Brain microvascular endothelial cell (primary cell): ENCODE results near the gene CARHSP1.
"Not testable (repeated sequence)": the region's sequence is repeated elsewhere in the genome, so short reads cannot be mapped to it uniquely, and the experiment has no call there.

Source experiments
- DNase-seq: peaks from one replicate; pipeline ENCODE4 v3.0.0-alpha.2; 2020
- H3K27ac ChIP-seq: fragments of 250-450 bp; sonication (Bioruptor Pico); 2 replicates; pipeline ENCODE4 v1.5.1; 2020; ENCODE audit warnings: mild to moderate bottlenecking, moderate library complexity
- H3K27me3 ChIP-seq: fragments of 250-450 bp; sonication (Bioruptor Pico); replicated peaks from 2 replicates; pipeline ENCODE4 v1.5.1; 2020; ENCODE audit warnings: mild to moderate bottlenecking
- H3K36me3 ChIP-seq: fragments of 250-450 bp; sonication (Bioruptor Pico); replicated peaks from 2 replicates; pipeline ENCODE4 v1.5.1; 2020; ENCODE audit warnings: mild to moderate bottlenecking
- H3K4me3 ChIP-seq: 2 replicates; pipeline ENCODE4 v1.5.1; 2011; ENCODE audit warnings: low read depth, mild to moderate bottlenecking, control low read depth, low read length, moderate library complexity
- CTCF ChIP-seq: IDR thresholded peaks from 2 replicates; pipeline ENCODE4 v1.5.1; 2011; ENCODE audit warnings: low read depth, mild to moderate bottlenecking, moderate library complexity, low read length, control low read depth, inconsistent platforms; ENCODE audit errors: missing control alignments
- in situ Hi-C: cut with HindIII; loops from 2 replicates; pipeline ENCODE4 v1.10.0; 2017; ENCODE audit warnings: low sequenced_read_pairs, low pct_ligation_motif_present

CARHSP1 gene

DNA sequence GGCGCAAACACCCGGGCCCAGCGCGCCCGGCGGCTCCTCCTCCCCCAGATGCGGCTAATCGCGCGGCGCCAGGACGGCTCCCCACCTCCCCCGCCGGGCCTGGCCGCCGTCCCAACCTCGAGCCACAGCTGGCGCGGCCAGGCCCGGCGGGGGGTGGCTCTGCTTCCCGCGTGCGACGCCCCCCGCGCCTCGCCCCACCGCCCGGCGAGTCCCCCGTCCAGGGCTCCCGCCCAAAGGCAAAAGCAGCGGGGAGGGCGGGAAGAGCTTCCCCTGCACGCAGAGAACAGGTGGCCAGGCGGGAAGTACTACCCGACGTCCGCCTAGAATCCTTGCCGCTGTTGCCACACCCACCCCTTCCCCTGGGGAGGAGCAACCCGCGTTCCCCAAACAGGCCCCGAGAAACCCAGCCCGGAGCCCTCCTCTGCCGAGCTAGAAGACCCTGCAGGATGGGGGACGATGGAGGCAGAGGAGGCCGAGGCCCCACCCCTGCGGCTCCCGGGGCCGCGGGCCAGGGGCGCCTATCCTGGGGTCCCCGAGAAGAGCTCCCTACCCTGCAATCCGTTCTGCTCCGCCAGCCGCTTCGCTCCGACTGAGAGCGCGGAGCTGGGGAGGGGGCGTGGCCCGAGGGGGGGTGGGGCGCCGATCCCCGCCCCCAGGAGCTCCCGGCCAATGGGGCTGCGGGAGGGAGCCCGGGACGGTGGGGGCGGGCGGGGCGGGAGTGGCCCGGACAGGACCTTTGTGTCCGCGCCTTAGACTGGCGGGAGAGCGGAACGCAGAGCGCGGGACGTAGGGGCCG, at the start of gene CARHSP1:
TSS of gene CARHSP1 (minus strand) at position 591 of the 796 bp plus-strand sequence. CDS start 9,678 bp downstream, outside the sequence.
- peak within 1 kb of the TSS; percentile 54 for H3K27ac ChIP-seq
- H3K4me3 ChIP-seq, result peak within 1 kb of the TSS; percentile 68
- H3K27me3 ChIP-seq, result no peaks in the 10 kb centered on the region
- no peak for TF ChIP-seq CTCF
- H3K36me3 ChIP-seq, result no peaks in the 10 kb centered on the region
- DNase-seq, result peak; percentile 67
- in situ Hi-C loops, result no loop called here

GRCh38 chr16:8917336-8917735, 48.5 kb upstream of the CARHSP1 start:
- in situ Hi-C loops, H3K4me3 ChIP-seq, DNase-seq, H3K27me3 ChIP-seq, H3K27ac ChIP-seq: not testable (repeated sequence)
- H3K36me3 ChIP-seq, result peaks cover 65% of the 10 kb centered on the region

- Histone ChIP-seq H3K4me3 (no peak overlapping the region), H3K27ac (no peak overlapping the region)
Observed at GRCh38 chr16:8916541-8917225, 47.9 kb upstream of the CARHSP1 start.

DNA sequence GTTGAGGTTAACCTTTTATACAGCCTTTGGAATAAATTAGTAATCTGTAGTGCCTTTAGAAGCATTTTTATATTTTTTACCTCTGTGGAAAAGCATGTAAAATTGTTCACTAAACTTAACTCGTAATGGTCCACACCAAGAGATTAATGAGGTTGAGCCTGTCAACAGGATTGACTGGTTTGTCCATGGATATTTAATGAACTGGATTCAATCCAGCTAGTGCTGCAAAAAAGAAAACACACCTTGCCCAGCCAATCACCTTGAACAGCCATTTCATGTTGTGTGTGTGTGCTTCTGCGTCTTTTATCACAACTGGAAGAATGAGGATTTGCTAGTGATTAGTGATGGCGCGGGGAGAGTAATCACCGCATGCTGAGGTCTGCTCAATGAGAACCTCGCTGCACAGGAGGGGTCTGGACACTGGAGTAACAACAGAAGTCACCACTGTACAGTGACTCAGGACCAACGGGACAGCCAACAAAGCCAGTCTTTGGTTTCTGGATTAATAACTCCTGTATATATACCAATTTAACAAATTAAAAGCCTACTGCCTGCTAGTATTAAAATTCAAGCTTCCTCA, 47.0 kb upstream of the CARHSP1 start:
- Histone ChIP-seq H3K36me3 (peaks cover 61% of the 10 kb centered on the region), H3K27me3 (no peaks in the 10 kb centered on the region), H3K4me3 (no peak overlapping the region), H3K27ac (no peak overlapping the region)
- in situ Hi-C loops, result no loop called here
- DNase-seq, result no peak
- TF ChIP-seq CTCF, result no peak

More at GRCh38 chr16:8916541-8917225, 47.9 kb upstream of the CARHSP1 start:
- TF ChIP-seq CTCF, result no peak
- in situ Hi-C loops, result no loop called here
- no peak for DNase-seq
- Histone ChIP-seq H3K27me3 (no peaks in the 10 kb centered on the region), H3K36me3 (peaks cover 65% of the 10 kb centered on the region)

DNA sequence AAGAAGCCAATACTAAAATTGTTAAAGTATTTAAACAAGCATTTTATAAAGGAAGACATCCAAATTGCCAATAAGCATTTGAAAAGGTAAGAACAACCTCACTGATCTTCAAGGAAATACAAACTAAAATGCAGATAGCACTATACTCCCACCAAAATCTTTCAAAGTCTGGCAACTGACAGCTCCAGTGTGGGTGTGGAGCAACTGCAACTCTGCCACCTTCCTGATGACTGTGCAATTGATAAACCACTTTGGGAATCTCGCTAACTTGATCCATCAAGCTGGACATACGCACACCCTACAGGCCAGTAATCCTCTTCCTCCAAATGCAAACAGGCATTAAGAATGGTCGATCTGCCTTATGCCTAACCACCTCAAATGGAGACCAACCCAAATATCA, 45.3 kb upstream of the CARHSP1 start:
- Histone ChIP-seq H3K4me3 (no peak overlapping the region), H3K27ac (no peak overlapping the region), H3K27me3 (no peaks in the 10 kb centered on the region), H3K36me3 (peaks cover 67% of the 10 kb centered on the region)
- TF ChIP-seq CTCF, result no peak
- in situ Hi-C loops, result no loop called here
- DNase-seq, result no peak

GRCh38 chr16:8912793-8913192, 44.0 kb upstream of the CARHSP1 start:
- DNase-seq, result no peak
- TF ChIP-seq CTCF, result no peak
- in situ Hi-C loops, result no loop called here
- no peaks in the 10 kb centered on the region for H3K27me3 ChIP-seq
- H3K27ac ChIP-seq, result no peak overlapping the region
- H3K36me3 ChIP-seq, result peaks cover 70% of the 10 kb centered on the region
- no peak overlapping the region for H3K4me3 ChIP-seq
